Trophoblast cell (in vitro differentiated cells and primary cell): ENCODE data around the gene KLC1.

ENCODE experiments used
- DNase-seq, 2 donors: peaks; one replicate each; pipeline ENCODE4 v3.0.0-alpha.2; 2016
- H2AFZ ChIP-seq: 2 replicates; pipeline ENCODE4 v1.6.1; 2013; ENCODE audit warnings: low read length, moderate library complexity, mild to moderate bottlenecking; ENCODE audit not compliant: insufficient read depth, poor library complexity
- H2AK5ac ChIP-seq: 2 replicates; pipeline ENCODE4 v1.6.1; 2013; ENCODE audit warnings: mild to moderate bottlenecking, low read length
- H2BK120ac ChIP-seq: 2 replicates; pipeline ENCODE4 v1.6.1; 2013; ENCODE audit warnings: low read length, mild to moderate bottlenecking, moderate library complexity; ENCODE audit not compliant: insufficient read depth, poor library complexity
- H2BK12ac ChIP-seq: 2 replicates; pipeline ENCODE4 v1.6.1; 2013; ENCODE audit warnings: mild to moderate bottlenecking, low read length, moderate library complexity
- H2BK5ac ChIP-seq: 2 replicates; pipeline ENCODE4 v1.6.1; 2013; ENCODE audit warnings: low read length, low read depth, moderate library complexity, mild to moderate bottlenecking; ENCODE audit not compliant: poor library complexity
- H3K14ac ChIP-seq: 2 replicates; pipeline ENCODE4 v1.6.1; 2013; ENCODE audit warnings: mild to moderate bottlenecking, low read length
- H3K18ac ChIP-seq: 2 replicates; pipeline ENCODE4 v1.6.1; 2013; ENCODE audit warnings: mild to moderate bottlenecking, low read length
- H3K23ac ChIP-seq: 2 replicates; pipeline ENCODE4 v1.6.1; 2013; ENCODE audit warnings: low read length
- H3K27ac ChIP-seq: 2 replicates; pipeline ENCODE4 v1.5.1; 2013; ENCODE audit warnings: low read depth, mild to moderate bottlenecking, inconsistent platforms, low read length, moderate library complexity
- H3K27me3 ChIP-seq: 2 replicates; pipeline ENCODE4 v1.6.1; 2013; ENCODE audit warnings: inconsistent platforms, mild to moderate bottlenecking, low read length, moderate library complexity; ENCODE audit not compliant: insufficient read depth
- H3K36me3 ChIP-seq, 2 experiments: 1 replicate in 1 of 2; 2 replicates in 1 of 2; pipeline ENCODE4 v1.6.1; 2013; ENCODE audit warnings: low read length in 2 of 2, mild to moderate bottlenecking in 2 of 2, moderate library complexity in 1 of 2; ENCODE audit not compliant: insufficient read depth in 2 of 2, control insufficient read depth in 1 of 2
- H3K4ac ChIP-seq: 2 replicates; pipeline ENCODE4 v1.6.1; 2013; ENCODE audit warnings: low read depth, mild to moderate bottlenecking, low read length, moderate library complexity
- H3K4me1 ChIP-seq, 2 experiments: 1 replicate in 1 of 2; 2 replicates in 1 of 2; pipeline ENCODE4 v1.6.1; 2013; ENCODE audit warnings: low read length in 2 of 2, mild to moderate bottlenecking in 2 of 2, moderate library complexity in 1 of 2; ENCODE audit not compliant: insufficient read depth in 2 of 2, control insufficient read depth in 1 of 2
- H3K4me2 ChIP-seq: 2 replicates; pipeline ENCODE4 v1.6.1; 2013; ENCODE audit warnings: inconsistent platforms, mild to moderate bottlenecking, low read length, moderate library complexity
- H3K4me3 ChIP-seq: 2 replicates; pipeline ENCODE4 v1.5.1; 2013; ENCODE audit warnings: mild to moderate bottlenecking, low read depth, low read length, inconsistent platforms
- H3K79me1 ChIP-seq: one replicate; pipeline ENCODE4 v1.6.1; 2013; ENCODE audit warnings: low read length
- H3K79me2 ChIP-seq: 2 replicates; pipeline ENCODE4 v1.6.1; 2013; ENCODE audit warnings: low read length, mild to moderate bottlenecking; ENCODE audit not compliant: control insufficient read depth, insufficient read depth, poor library complexity
- H3K9ac ChIP-seq: 2 replicates; pipeline ENCODE4 v1.6.1; 2013; ENCODE audit warnings: mild to moderate bottlenecking, low read length
- H3K9me3 ChIP-seq: 2 replicates; pipeline ENCODE4 v1.6.1; 2013; ENCODE audit warnings: low read depth, mild to moderate bottlenecking, control low read depth, inconsistent platforms, low read length; ENCODE audit not compliant: insufficient read depth
- H4K12ac ChIP-seq: 2 replicates; pipeline ENCODE4 v1.6.1; 2013; ENCODE audit warnings: low read depth, mild to moderate bottlenecking, low read length, moderate library complexity
- H4K8ac ChIP-seq: 2 replicates; pipeline ENCODE4 v1.6.1; 2013; ENCODE audit warnings: low read depth, mild to moderate bottlenecking, low read length, moderate library complexity
- H4K91ac ChIP-seq: one replicate; pipeline ENCODE4 v1.6.1; 2013; ENCODE audit warnings: low read depth, mild to moderate bottlenecking, low read length, moderate library complexity
- WGBS: extraction: QIAGEN DNeasy Blood & Tissue Kit; methylation state at CpG from one replicate; pipeline ENCODE4 v1.1.7; 2013; ENCODE audit warnings: missing lambda C conversion rate; ENCODE audit not compliant: insufficient read length, insufficient coverage; ENCODE audit errors: extremely low coverage; 5-methylcytosine and 5-hydroxymethylcytosine counted together

Gene KLC1

GRCh38 chr14:103625356-103626095 is 3.5 kb upstream of the KLC1 start:
- WGBS: no CpG with 5 or more reads among the region's 11 CpGs
- no peak overlapping the region for H3K14ac ChIP-seq

DNA sequence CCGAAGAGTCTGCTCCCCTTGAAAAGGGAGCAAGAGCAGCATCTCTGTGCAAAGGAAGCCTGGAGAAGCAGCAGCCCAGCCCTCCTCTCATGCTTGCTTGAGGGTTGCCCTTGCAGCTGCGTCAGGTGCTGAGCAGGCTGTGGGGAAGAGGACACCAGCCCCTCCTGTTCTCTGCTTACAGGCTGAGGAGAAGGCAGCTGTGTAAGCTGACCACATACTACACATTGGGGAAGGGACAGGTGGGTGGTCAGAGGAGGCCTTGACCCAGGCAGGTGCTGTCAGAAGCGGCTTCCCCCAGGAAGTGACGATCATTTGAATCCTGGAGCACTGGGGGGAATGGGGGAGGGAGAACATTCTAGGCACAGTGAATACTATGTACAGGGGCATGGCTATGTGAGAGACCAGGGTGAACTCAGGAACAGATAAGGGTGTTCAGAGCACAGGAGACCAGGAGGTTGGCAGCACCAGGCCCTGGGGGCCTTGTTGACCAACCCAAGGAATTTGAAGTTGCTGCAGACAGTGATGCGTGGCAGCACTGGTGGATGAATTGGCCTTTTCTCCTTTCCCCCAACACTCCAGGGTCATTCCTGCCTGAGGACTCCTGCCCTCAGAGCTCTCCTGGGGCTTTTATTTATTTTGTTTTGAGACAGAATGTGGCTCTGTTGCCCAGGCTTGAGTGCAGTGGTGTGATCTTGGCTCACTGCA is 2.7 kb upstream of the KLC1 start:
- H3K18ac ChIP-seq: no peak overlapping the region
- no peak overlapping the region for H2BK5ac ChIP-seq
- no peak overlapping the region for H2BK12ac ChIP-seq
- no peak overlapping the region for H2BK120ac ChIP-seq
- H3K4ac ChIP-seq: no peak overlapping the region
- H4K12ac ChIP-seq: no peak overlapping the region
- peaks cover 18% of the 10 kb centered on the region for H3K79me2 ChIP-seq
- no peaks in the 10 kb centered on the region for H3K27me3 ChIP-seq
- DNase-seq: no peak
- no peaks in the 10 kb centered on the region for H3K9me3 ChIP-seq
- no peak overlapping the region for H4K8ac ChIP-seq
- H3K9ac ChIP-seq: no peak overlapping the region
- WGBS: no CpG with 5 or more reads among the region's 5 CpGs
- no peak overlapping the region for H4K91ac ChIP-seq
- H2AK5ac ChIP-seq: peak overlapping the region; percentile 33
- no peak overlapping the region for H3K4me3 ChIP-seq
- H3K27ac ChIP-seq: no peak overlapping the region
- peaks cover 21% of the 10 kb centered on the region for H3K79me1 ChIP-seq
- H3K36me3 ChIP-seq: no peaks in the 10 kb centered on the region
- no peak overlapping the region for H3K14ac ChIP-seq
- no peak overlapping the region for H3K4me2 ChIP-seq
- H2AFZ ChIP-seq: no peak overlapping the region
- H3K4me1 ChIP-seq: peaks cover 9 to 16% of the 10 kb centered on the region in 2 experiments
- no peak overlapping the region for H3K23ac ChIP-seq

More at GRCh38 chr14:103625356-103626095, 3.5 kb upstream of the KLC1 start:
- Histone ChIP-seq H2BK120ac (no peak overlapping the region), H3K36me3 (no peaks in the 10 kb centered on the region), H3K79me1 (peaks cover 21% of the 10 kb centered on the region), H3K27ac (no peak overlapping the region), H2BK5ac (no peak overlapping the region), H3K27me3 (no peaks in the 10 kb centered on the region), H3K4ac (no peak overlapping the region), H2AFZ (no peak overlapping the region), H4K91ac (no peak overlapping the region), H3K9ac (no peak overlapping the region), H3K4me2 (no peak overlapping the region), H4K12ac (no peak overlapping the region), H2BK12ac (no peak overlapping the region), H3K4me3 (no peak overlapping the region), H3K9me3 (no peaks in the 10 kb centered on the region), H4K8ac (no peak overlapping the region), H3K23ac (no peak overlapping the region), H3K18ac (no peak overlapping the region), H2AK5ac (no peak overlapping the region), H3K79me2 (peaks cover 15% of the 10 kb centered on the region), H3K4me1 (peaks cover 9 to 13% of the 10 kb centered on the region in 2 experiments)
- no peak for DNase-seq

DNA sequence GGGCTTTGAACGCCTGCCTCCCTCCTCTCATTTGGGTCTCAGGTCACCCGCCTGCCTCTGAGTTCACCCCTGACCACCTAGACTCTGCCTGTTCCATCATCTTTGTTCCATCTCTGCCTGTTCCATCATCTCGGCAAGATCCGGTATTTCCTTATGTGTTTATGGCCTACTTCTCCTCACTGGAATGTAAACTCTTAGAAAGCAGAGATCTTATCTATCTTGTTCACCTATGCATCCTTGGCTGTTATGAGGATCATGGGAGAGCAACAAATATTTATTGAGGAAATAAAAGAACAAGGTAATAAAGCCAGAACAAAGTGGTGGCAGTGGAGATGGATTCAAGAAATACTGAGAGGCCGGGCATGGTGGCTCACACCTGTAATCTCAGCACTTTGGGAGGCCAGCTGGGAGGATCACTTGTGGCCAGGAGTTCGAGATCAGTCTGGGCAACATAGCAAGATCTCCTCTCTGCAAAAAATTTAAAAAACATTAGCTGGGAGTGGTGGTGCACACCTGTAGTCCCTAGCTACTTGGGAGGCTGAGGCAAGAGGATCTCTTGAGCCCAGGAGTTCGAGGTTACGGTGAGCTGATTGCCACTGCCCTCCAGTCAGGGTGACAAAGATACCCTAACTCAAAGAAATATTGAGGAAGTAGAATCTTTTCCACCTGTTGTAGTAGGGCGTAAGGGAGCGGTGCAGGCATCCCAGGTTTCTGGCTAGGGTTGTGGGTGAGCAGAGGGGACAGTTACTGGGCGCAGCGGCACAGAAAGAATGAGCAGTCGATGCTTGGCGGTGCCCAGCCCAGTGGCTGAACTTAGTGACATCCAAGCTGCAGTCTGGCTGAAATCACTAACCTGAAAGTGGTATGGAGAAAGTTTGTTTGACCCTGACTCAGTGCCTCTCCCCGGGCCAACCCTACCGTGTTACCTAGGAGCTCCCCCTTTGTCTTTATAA is 1.7 kb upstream of the KLC1 start:
- Histone ChIP-seq H3K18ac (no peak overlapping the region), H2AFZ (no peak overlapping the region), H3K27me3 (no peaks in the 10 kb centered on the region), H3K4ac (no peak overlapping the region), H2BK120ac (no peak overlapping the region), H4K91ac (peak overlapping the region; percentile 97), H4K12ac (no peak overlapping the region), H3K79me1 (peaks cover 21% of the 10 kb centered on the region), H3K23ac (no peak overlapping the region), H3K4me2 (no peak overlapping the region), H3K4me3 (no peak overlapping the region), H2BK12ac (no peak overlapping the region), H3K14ac (no peak overlapping the region), H3K9ac (no peak overlapping the region), H2AK5ac (peak overlapping the region; percentile 91), H3K9me3 (no peaks in the 10 kb centered on the region), H3K79me2 (peaks cover 18% of the 10 kb centered on the region), H3K27ac (peak overlapping the region; percentile 94), H3K4me1 (peaks cover 9 to 16% of the 10 kb centered on the region in 2 experiments), H2BK5ac (no peak overlapping the region), H3K36me3 (peaks cover 3% of the 10 kb centered on the region in 2 experiments), H4K8ac (peak overlapping the region; percentile 97)
- no CpG with 5 or more reads among the region's 16 CpGs for WGBS
- DNase-seq: peak in 1 of 2 donors; percentile 60

GRCh38 chr14:103628221-103628683 is 759 bp upstream of the KLC1 start:
- Histone ChIP-seq H3K79me2 (peaks cover 24% of the 10 kb centered on the region), H2AK5ac (peak overlapping the region; percentile 17), H4K91ac (peak overlapping the region; percentile 97), H3K27me3 (no peaks in the 10 kb centered on the region), H3K4ac (peak overlapping the region; percentile 89), H4K8ac (peak overlapping the region; percentile 97), H3K18ac (peak overlapping the region; percentile 96), H2BK12ac (no peak overlapping the region), H3K23ac (no peak overlapping the region), H4K12ac (peak overlapping the region; percentile 92), H3K9me3 (no peaks in the 10 kb centered on the region), H2BK120ac (peak overlapping the region; percentile 93), H3K36me3 (peaks cover 5 to 8% of the 10 kb centered on the region in 2 experiments), H3K4me2 (peak overlapping the region; percentile 80), H3K4me1 (peaks cover 9 to 16% of the 10 kb centered on the region in 2 experiments), H2AFZ (peak overlapping the region; percentile 95), H2BK5ac (peak overlapping the region; percentile 91), H3K4me3 (peak overlapping the region; percentile 100), H3K79me1 (peaks cover 21% of the 10 kb centered on the region), H3K14ac (peak overlapping the region; percentile 88), H3K27ac (peak overlapping the region; percentile 94), H3K9ac (peak overlapping the region; percentile 69)
- peak; percentile 92 to 96 for DNase-seq
- WGBS: no CpG with 5 or more reads among the region's 31 CpGs
